ENCODE results near the gene SLC25A30.
"Not testable (repeated sequence)": the region's sequence is repeated elsewhere in the genome, so short reads cannot be mapped to it uniquely, and the experiment has no call there.

SLC25A30 gene

DNA sequence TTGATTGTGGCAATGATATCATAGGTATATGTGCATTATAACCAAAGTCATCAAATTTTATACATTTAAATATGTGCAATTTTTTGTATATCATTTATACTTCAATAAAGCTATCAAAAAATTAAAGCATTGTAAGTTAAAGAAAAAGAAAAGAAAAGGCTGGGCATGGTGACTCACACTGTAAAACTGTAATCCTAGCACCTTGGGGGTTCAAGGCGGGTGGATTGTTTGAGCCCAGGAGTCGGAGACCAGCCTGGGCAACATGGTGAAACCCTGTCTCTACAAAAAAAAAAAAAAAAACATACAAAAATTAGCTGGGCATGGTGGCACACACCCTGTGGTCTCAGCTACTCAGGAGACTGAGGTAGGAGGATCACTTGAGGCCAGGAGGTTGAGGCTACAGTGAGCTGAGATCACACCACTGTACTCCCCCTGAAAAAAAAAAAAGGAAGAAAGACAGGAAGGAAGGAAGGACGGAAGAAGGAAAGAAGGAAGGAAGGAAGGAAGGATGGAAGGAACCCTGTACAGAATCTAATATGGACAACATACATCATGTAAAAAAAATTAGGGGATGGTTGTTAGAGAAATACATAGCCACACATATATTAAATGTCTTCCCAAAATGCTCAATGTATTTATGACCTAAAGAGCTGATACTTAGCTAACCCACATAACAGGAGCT, 21.7 kb upstream of the SLC25A30 start:
- DNase-seq (ENCODE audit: low read depth in 1 of 2, low spot score in 1 of 2), result no peak
- in situ Hi-C loops (cut with HindIII; ENCODE audit: low pct_unique_long_range_greater_than_20kb, low sequenced_read_pairs), result no loop called here
- TF ChIP-seq JUND (IDR thresholded peaks at IDR 0.05; ENCODE audit: low read depth), result no peak

DNA sequence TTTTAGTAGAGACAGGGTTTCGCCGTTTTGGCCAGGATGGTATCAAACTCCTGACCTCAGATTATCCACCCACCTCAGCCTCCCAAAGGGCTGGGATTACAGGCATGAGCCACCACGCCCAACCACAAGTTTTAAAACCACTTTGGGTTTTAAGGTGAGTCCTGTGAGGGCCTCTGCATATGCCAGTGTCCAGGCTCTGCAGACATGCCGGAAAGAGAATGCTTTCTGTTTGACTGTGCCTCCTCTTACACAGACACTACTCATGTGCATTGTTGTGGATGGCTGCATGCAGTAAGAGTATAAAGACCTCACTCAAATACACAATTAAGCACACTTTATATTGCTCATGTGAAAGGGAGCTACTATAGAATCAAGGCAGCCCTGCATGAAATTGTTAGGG, 20.8 kb upstream of the SLC25A30 start:
- TF ChIP-seq JUND (IDR thresholded peaks at IDR 0.05; ENCODE audit: low read depth), result no peak
- DNase-seq (ENCODE audit: low read depth in 1 of 2, low spot score in 1 of 2), result no peak
- in situ Hi-C loops (cut with HindIII; ENCODE audit: low pct_unique_long_range_greater_than_20kb, low sequenced_read_pairs), result no loop called here

DNA sequence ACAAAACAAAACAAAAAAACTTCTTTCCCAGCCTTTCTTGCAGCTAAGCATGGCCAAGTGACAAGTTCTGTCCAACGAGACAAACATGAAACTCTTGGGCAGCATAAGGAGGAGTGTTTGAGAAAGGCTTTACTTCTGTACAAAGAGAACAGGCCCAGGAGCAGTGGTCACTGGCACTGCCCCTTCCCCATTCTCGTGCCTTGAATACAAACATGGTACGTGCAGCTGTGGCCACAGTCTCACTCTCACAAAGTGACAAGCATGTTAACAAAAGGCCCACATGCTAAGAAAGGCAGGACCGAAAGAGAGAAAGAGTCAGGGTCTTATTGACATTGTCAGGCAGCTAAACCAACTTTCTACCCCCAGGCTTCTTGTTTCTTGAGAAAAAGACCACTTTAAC, 19.8 kb upstream of the SLC25A30 start:
- DNase-seq (ENCODE audit: low read depth in 1 of 2, low spot score in 1 of 2), result no peak
- in situ Hi-C loops (cut with HindIII; ENCODE audit: low pct_unique_long_range_greater_than_20kb, low sequenced_read_pairs), result no loop called here
- TF ChIP-seq JUND (IDR thresholded peaks at IDR 0.05; ENCODE audit: low read depth), result no peak

DNA sequence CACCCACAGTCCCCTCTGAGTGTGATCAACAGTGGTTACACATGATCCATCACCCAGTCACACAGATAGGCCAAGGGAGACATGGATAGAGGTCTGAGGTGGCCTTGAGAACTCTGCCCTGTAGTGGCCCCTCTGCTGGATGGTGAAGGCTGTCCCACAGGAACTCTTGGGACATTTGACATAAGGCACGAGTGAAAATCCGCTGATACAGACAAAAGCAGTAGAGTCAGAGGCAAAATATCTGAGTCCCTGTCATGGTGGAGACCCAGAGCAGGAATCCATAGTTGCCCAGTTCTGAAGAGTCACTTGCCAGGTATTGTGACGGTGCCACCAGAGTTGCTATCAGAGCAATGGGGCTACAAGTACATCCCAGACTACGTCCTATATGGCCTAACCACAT, 18.8 kb upstream of the SLC25A30 start:
- no peak for DNase-seq (ENCODE audit: low read depth in 1 of 2, low spot score in 1 of 2)
- in situ Hi-C loops (cut with HindIII; ENCODE audit: low pct_unique_long_range_greater_than_20kb, low sequenced_read_pairs), result no loop called here
- no peak for TF ChIP-seq JUND (IDR thresholded peaks at IDR 0.05; ENCODE audit: low read depth)

DNA sequence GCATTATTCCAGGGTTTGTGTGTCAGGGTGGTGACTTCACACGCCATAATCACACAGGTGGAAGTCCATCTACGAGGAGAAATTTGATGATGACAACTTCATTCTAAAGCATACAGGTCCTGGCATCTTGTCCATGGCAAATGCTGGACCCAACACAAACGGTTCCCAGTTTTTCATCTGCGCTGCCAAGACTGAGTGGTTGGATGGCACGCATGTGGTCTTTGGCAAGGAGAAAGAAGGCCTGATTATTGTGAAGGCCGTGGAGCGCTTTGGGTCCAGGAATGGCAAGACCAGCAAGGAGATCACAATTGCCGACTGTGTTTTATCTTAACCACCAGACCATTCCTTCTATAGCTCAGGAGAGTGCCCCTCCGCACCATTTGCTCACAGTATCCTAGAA, 18.2 kb upstream of the SLC25A30 start:
- in situ Hi-C loops (cut with HindIII; ENCODE audit: low pct_unique_long_range_greater_than_20kb, low sequenced_read_pairs), result no loop called here
- TF ChIP-seq JUND (IDR thresholded peaks at IDR 0.05; ENCODE audit: low read depth), result no peak

DNA sequence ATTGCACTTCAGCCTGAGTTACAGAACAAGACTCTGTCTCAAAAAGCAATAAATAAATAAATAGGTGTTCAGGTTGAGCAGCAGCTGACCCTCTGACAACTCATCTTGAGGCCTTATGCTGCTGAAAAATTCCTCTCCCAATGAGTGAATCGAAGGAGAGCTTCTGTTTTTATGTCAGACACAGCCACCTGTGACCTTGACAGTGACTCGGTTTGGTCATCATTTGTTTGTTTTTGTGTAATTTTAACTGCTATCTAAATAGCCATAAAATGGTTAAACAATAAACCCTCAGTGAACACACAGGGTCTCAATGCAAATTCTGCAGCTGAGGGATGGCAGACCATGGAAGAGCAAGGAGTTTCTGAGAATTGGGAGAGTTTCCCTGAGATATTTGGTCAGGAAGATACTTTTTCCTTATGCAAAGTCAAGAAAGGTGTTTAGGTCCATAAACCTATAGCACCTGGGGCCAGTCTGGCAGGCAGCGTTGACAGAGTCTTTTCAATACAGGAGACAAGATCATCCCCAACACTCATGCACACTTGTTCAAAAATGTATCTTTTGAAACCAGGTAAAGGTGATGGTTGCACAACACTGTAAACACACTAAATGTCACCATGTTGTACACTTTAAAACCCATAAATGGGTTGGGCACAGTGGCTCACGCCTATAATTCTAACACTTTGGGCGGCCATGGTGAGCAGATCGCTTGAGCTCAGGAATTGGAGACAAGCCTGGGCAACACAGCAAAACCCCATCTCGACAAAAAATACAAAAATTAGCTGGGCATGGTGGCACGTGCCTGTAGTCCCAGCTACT, 16.6 kb upstream of the SLC25A30 start:
- no peak for TF ChIP-seq JUND (IDR thresholded peaks at IDR 0.05; ENCODE audit: low read depth)
- in situ Hi-C loops (cut with HindIII; ENCODE audit: low pct_unique_long_range_greater_than_20kb, low sequenced_read_pairs), result no loop called here
- DNase-seq (ENCODE audit: low read depth in 1 of 2, low spot score in 1 of 2), result no peak

More for the DNA sequence above, 18.2 kb upstream of the SLC25A30 start:
- no peak for DNase-seq (ENCODE audit: low read depth in 1 of 2, low spot score in 1 of 2)

DNA sequence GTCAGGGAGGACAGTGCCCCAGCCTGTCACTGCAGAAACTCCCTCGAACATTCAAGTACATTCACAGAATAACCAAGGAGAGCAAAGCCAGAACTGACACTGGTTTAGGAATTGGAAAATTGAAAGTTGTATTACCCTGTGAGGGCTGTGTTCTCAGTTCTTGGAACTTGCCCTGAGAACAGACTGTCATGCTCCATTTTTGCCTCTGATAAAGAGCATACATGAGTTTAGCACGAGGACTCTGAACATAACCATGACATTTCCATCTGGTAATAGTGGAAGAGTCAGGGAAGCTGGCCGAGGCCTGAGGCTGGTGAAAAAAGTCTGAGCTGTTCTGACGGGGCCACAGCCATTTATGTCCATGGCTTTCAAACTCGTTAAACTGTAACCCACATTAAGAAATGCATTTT, 15.2 kb upstream of the SLC25A30 start:
- no peak for DNase-seq (ENCODE audit: low read depth in 1 of 2, low spot score in 1 of 2)
- in situ Hi-C loops (cut with HindIII; ENCODE audit: low pct_unique_long_range_greater_than_20kb, low sequenced_read_pairs), result no loop called here
- TF ChIP-seq JUND (IDR thresholded peaks at IDR 0.05; ENCODE audit: low read depth), result no peak

DNA sequence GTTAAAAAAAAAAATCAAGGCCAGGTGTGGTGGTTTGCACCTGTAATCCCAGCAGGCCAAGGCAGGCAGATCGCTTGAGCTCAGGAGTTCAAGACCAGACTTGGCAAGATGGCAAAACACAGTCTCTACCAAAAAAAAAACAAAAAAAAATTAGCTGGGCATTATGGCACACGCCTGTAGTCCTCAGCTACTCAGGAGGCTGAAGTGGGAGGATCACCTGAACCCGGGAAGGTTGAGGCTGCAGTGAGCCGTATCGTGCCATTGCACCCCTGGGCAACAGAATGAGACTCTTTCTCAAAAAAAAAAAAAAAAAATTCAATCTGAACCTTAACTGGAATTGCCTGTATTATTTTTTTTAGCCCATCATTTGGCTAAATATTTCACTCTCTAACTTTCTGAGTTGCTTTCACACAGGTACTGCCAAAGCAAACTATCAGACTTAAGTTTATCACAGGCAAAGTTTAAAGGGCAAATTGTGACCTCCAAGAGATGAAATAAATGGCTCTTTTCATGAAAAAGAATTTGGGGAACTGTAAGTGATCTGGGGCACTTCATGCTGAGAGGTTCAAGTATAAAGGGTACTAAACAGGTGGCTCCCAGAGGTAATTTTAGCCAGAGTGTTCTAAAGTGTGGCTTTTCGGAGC, 14.7 kb upstream of the SLC25A30 start:
- in situ Hi-C loops (cut with HindIII; ENCODE audit: low pct_unique_long_range_greater_than_20kb, low sequenced_read_pairs), result no loop called here
- no peak for TF ChIP-seq JUND (IDR thresholded peaks at IDR 0.05; ENCODE audit: low read depth)
- DNase-seq (ENCODE audit: low read depth in 1 of 2, low spot score in 1 of 2), result no peak

DNA sequence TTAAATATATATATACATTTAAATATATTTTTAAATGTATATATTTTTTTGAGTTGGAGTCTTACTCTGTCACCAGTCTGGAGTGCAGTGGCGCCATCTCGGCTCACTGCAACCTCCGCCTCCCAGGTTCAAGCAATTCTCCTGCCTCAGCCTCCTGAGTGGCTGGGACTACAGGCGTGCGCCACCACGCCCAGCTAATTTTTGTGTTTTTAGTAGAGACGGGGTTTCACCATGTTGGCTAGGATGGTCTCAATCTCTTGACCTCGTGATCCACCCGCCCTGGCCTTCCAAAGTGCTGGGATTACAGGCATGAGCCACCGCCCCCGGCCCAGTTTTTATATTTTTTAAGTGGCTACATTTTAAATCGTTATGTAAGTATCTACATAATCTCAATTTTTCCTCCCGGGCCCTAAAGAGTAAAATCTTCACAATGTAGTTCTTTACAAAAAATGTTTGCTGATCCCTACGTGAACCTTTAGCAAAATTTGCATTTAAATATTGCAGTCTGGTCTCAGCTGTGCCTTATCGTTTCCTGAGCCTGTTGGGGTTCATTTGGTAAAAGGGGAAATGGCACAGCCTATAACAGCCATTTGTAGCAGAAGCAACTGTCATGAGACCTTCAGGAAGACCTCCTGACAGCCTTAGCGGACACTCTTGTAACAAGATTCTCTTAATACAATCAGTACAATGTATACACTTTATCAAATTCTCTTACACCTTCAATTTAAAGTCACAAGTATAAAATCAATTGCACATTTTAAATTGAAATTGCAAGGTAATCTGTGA, 8.1 kb upstream of the SLC25A30 start:
- in situ Hi-C loops (cut with HindIII; ENCODE audit: low pct_unique_long_range_greater_than_20kb, low sequenced_read_pairs), result not testable (repeated sequence)

DNA sequence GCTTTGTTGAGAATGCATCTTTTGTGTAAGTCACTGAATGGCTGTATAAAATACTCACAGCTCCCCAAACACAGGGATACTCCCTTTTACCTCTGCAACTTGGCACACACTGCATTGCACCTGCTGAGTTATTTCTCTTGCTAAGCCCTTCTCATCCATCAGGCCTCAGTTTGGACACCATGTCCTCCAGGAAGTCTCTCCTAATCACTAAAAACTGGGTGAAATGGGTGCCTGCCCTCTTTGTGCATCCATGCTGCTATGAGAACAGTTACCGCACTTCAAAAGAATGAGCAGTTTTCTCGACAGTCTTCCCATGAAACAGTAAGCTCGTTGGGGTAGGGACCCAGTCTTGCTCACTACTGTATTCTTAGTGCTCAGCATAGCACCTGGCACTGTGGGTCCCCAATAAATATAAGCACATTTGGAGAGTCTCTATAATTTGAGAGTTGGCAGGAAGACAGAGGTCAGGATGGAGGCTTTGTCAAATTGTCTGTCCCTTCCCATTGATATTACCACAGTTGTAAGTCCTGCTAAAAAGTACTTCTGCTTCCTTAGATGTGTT, 4.6 kb upstream of the SLC25A30 start:
- TF ChIP-seq JUND (IDR thresholded peaks at IDR 0.05; ENCODE audit: low read depth), result no peak
- in situ Hi-C loops (cut with HindIII; ENCODE audit: low pct_unique_long_range_greater_than_20kb, low sequenced_read_pairs), result no loop called here
- no peak for DNase-seq (ENCODE audit: low read depth in 1 of 2, low spot score in 1 of 2)

More for the DNA sequence above, 8.1 kb upstream of the SLC25A30 start:
- DNase-seq (ENCODE audit: low read depth in 1 of 2, low spot score in 1 of 2), result not testable (repeated sequence)

DNA sequence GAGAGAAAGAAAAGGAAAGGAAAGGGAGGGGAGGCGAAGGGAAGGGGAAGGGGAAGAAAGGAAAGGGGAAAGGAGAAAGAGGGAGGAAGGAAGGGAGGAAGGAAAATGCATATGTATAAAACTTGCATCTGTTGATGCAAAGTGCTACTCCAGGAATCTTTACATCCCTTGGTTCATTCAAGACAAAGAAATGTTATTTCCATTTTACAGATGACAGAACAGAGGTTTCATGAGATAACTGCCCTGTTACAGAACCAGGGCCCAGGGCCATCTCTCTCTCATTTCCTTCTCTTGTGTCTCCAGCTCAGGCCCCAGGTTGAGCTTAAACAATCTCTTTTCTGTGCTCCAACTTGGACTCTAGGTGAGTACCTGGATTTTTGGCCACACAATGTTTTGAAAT, 1.8 kb upstream of the SLC25A30 start:
- no peak for DNase-seq (ENCODE audit: low read depth in 1 of 2, low spot score in 1 of 2)
- no peak for TF ChIP-seq JUND (IDR thresholded peaks at IDR 0.05; ENCODE audit: low read depth)
- in situ Hi-C loops (cut with HindIII; ENCODE audit: low pct_unique_long_range_greater_than_20kb, low sequenced_read_pairs), result no loop called here

DNA sequence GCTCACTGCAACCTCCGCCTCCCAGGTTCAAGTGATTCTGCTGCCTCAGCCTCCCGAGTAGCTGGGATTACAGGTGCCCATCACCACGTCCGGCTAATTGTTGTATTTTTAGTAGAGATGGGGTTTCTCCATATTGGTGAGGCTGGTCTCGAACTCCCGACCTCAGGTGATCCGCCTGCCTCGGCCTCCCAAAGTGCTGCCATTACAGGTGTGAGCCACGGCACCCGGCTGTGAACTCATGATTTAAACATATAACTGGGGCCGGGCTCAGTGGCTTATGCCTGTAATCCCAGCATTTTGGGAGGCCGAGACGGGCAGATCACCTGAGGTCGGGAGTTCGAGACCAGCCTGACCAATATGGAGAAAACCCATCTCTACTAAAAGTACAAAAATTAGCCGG, 1.2 kb upstream of the SLC25A30 start:
- DNase-seq (ENCODE audit: low read depth in 1 of 2, low spot score in 1 of 2); in situ Hi-C loops (cut with HindIII; ENCODE audit: low pct_unique_long_range_greater_than_20kb, low sequenced_read_pairs): not testable (repeated sequence)
